WI38 (cell line): ENCODE results near the gene KLHDC1.
"Not testable (repeated sequence)": the region's sequence is repeated elsewhere in the genome, so short reads cannot be mapped to it uniquely, and the experiment has no call there.

Experiments
- H3K4me3 ChIP-seq: 2 replicates; pipeline ENCODE4 v1.5.1; 2011; ENCODE audit warnings: low read depth, mild to moderate bottlenecking, control low read depth, low read length
- TF ChIP-seq, protein P1 (sequence below): IDR thresholded peaks from 2 replicates; pipeline ENCODE4 v1.5.1; 2012; ENCODE audit warnings: low read depth, mild to moderate bottlenecking, control low read depth, low read length

The KLHDC1 gene

GRCh38 chr14:49702725-49703124, 9.8 kb downstream of the KLHDC1 start:
- H3K4me3 ChIP-seq, result no peak overlapping the region
- TF ChIP-seq, protein P1, sequence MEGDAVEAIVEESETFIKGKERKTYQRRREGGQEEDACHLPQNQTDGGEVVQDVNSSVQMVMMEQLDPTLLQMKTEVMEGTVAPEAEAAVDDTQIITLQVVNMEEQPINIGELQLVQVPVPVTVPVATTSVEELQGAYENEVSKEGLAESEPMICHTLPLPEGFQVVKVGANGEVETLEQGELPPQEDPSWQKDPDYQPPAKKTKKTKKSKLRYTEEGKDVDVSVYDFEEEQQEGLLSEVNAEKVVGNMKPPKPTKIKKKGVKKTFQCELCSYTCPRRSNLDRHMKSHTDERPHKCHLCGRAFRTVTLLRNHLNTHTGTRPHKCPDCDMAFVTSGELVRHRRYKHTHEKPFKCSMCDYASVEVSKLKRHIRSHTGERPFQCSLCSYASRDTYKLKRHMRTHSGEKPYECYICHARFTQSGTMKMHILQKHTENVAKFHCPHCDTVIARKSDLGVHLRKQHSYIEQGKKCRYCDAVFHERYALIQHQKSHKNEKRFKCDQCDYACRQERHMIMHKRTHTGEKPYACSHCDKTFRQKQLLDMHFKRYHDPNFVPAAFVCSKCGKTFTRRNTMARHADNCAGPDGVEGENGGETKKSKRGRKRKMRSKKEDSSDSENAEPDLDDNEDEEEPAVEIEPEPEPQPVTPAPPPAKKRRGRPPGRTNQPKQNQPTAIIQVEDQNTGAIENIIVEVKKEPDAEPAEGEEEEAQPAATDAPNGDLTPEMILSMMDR, result no peak

DNA sequence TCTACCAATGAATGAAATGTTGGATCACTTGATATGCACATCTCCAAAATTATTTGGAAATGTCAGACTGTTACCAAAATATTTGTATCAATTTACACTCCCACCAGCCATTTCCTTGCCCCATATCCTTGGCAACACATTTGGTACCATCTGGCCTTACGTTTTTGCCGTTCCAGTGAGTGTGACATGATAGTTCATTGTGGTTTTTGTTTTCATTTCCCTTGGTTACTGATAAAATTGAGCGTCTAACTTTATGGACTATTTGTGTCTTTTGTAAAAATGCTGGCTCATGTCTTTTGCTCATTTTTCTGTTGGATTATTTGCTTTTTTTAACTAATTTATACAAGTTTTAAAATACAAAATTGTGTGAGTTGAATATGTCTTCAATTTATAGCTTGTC, 11.0 kb downstream of the KLHDC1 start:
- TF ChIP-seq, protein P1, result no peak

GRCh38 chr14:49704471-49704870, 11.6 kb downstream of the KLHDC1 start:
- not testable (repeated sequence) for H3K4me3 ChIP-seq

More for the DNA sequence above, 11.0 kb downstream of the KLHDC1 start:
- no peak overlapping the region for H3K4me3 ChIP-seq

- not testable (repeated sequence) for H3K4me3 ChIP-seq
These were observed 18.1 kb downstream of the KLHDC1 start for GRCh38 chr14:49710993-49711392.

- TF ChIP-seq, protein P1, result no peak
- H3K4me3 ChIP-seq, result no peak overlapping the region
These were observed 27.8 kb downstream of the KLHDC1 start for GRCh38 chr14:49720744-49721143.

- H3K4me3 ChIP-seq, result not testable (repeated sequence)
These were observed 29.0 kb downstream of the KLHDC1 start for GRCh38 chr14:49721733-49722435.

- TF ChIP-seq, protein P1, result no peak
- H3K4me3 ChIP-seq, result no peak overlapping the region
These were observed 34.3 kb downstream of the KLHDC1 start for GRCh38 chr14:49727171-49727570.

DNA sequence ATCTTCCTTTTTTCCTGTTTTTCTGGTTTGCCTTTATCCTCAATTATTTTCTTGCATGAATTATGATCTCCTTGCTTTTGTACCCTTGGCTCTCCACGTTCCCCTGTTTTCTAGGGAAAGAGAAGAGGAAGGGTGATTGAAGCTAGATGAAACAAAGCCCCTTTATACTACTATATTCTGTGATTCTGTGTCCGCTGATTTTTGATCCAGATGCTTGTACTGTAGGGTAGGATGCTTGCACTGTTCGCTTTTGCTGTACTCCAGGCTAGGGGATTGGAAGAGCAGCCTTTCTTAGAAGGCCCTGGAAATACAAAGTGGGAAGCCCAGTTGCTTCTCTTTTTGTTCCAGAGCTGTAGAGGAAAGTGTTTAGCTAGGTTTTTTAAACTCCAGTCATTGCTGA, 40.0 kb downstream of the KLHDC1 start:
- TF ChIP-seq, protein P1, result no peak
- no peak overlapping the region for H3K4me3 ChIP-seq

DNA sequence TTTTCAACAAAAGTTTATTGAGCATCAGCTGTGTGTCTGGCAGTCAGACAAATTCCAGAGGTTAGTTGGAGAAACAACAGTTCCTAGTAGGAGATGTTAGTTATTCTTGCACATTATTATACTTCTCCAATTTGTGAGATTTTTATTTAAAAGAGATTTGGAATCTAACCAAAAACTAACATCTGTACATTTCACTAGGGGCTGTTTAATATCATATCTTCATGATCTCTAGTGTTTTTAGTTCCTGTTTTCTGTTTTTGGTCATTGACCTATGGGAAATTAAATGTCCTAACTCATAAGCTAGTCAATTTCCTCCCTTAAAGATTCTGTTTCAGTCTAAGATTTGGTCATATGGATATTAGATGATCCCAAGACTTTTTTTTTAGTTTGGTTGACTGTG, 40.9 kb downstream of the KLHDC1 start:
- no peak overlapping the region for H3K4me3 ChIP-seq
- TF ChIP-seq, protein P1, result no peak

GRCh38 chr14:49735669-49736068, 42.7 kb downstream of the KLHDC1 start:
- H3K4me3 ChIP-seq, result not testable (repeated sequence)
